ENCODE results near the gene GDF11. TPM values are rescaled to one million over a fixed set of nuclear protein-coding genes. Genes with fewer than 3 reads are reported as not detected.

GDF11 gene
- total RNA-seq, 1 experiment from 2014 or later: 9.4 TPM

GRCh38 chr12:55797550-55797949 is 54.6 kb downstream of the GDF11 start:
- H3K9me2 ChIP-seq (ENCODE audit: insufficient read depth): no peaks in the 10 kb centered on the region
- H3K27me3 ChIP-seq (ENCODE audit: insufficient read depth, low read depth): no peaks in the 10 kb centered on the region
- no peak overlapping the region for H3K4me3 ChIP-seq
- peaks cover 57% of the 10 kb centered on the region for H3K36me3 ChIP-seq (ENCODE audit: low read depth)
- H3K4me2 ChIP-seq: no peak overlapping the region
- CTCF ChIA-PET: interaction anchor here (0.5 kb wide), 1 partner anchor 15 kb away, joined by 3 read pairs; no protein-coding TSS in a partner anchor
- POLR2A ChIA-PET (ENCODE audit: unreplicated experiment): no interaction called here
- H3K79me2 ChIP-seq (ENCODE audit: low read depth): 0 out of 2 replicates have a peak, but pooled peaks cover 4% of the 10 kb centered on the region
- DNase-seq: no peak
- no peaks in the 10 kb centered on the region; the same call in none of the 2 replicates for H4K20me1 ChIP-seq (ENCODE audit: insufficient read depth)
- no peak overlapping the region for H3K27ac ChIP-seq
- H3F3A ChIP-seq (ENCODE audit: insufficient read depth, low read depth): peaks cover 5% of the 10 kb centered on the region
- no peaks in the 10 kb centered on the region for H3K4me1 ChIP-seq (replicated peaks; ENCODE audit: insufficient read depth)
- intact Hi-C loops (cut with micrococcal nuclease; ENCODE audit: unreplicated experiment): no loop called here
- no peak for TF ChIP-seq CTCF (conservative IDR thresholded peaks at IDR 0.05)
- TF ChIP-seq EZH2 (IDR thresholded peaks at IDR 0.05; ENCODE audit: low read depth): no peak
- BruUV-seq (replicated peaks): no TSS peak
- no peaks in the 10 kb centered on the region for H3K9me3 ChIP-seq (ENCODE audit: insufficient read depth, low read depth)
- H2AFZ ChIP-seq: no peak overlapping the region

Other genes starting within 250 kb of the GDF11 start
- not detected in 2 replicates for gene OR6C4, start 193.5 kb upstream of the GDF11 start, total RNA-seq (2021)
- not detected in 2 replicates for gene OR2AP1, start 170.7 kb upstream of the GDF11 start, total RNA-seq (2021)
- gene OR10P1, start 106.2 kb upstream of the GDF11 start, total RNA-seq (2021): not detected in 2 replicates
- gene ITGA7, start 35.2 kb upstream of the GDF11 start, total RNA-seq (2021): 2.7 and 3.1 TPM in 2 replicates
- 81.1 and 101 TPM in 2 replicates for gene BLOC1S1, start 27.1 kb upstream of the GDF11 start, total RNA-seq (2021)
- gene RDH5, start 22.7 kb upstream of the GDF11 start, total RNA-seq (2021): 8.1 and 12.6 TPM in 2 replicates
- 434 and 536 TPM in 2 replicates for gene CD63, start 14.1 kb upstream of the GDF11 start, total RNA-seq (2021)
- 65.6 and 74.8 TPM in 2 replicates for gene SARNP, start 74.6 kb downstream of the GDF11 start, total RNA-seq (2021)
- 22.5 and 22.9 TPM in 2 replicates for gene ORMDL2, start 74.9 kb downstream of the GDF11 start, total RNA-seq (2021)
- 27.6 and 31.1 TPM in 2 replicates for gene DNAJC14, start 86.5 kb downstream of the GDF11 start, total RNA-seq (2021)
- 0.60 and 0.83 TPM in 2 replicates for gene MMP19, start 99.8 kb downstream of the GDF11 start, total RNA-seq (2021)
- gene PYM1, start 184.8 kb downstream of the GDF11 start, total RNA-seq (2021): 45.4 and 54.0 TPM in 2 replicates
- 86.6 and 91.0 TPM in 2 replicates for gene DGKA, start 188.0 kb downstream of the GDF11 start, total RNA-seq (2021)
- gene PMEL, start 222.9 kb downstream of the GDF11 start, total RNA-seq (2021): 8.7 and 12.6 TPM in 2 replicates
- gene CDK2, start 223.7 kb downstream of the GDF11 start, total RNA-seq (2021): 93.8 and 99.4 TPM in 2 replicates
- 98.6 and 122 TPM in 2 replicates for gene RAB5B, start 231.0 kb downstream of the GDF11 start, total RNA-seq (2021)

Data from PC-9 (cell line).